ENCODE data around the gene ARHGDIG. TPM values are rescaled to one million over a fixed set of nuclear protein-coding genes. Genes with fewer than 3 reads are reported as not detected.

The ARHGDIG gene
- total RNA-seq, 1 experiment from 2014 or later, result not detected

DNA sequence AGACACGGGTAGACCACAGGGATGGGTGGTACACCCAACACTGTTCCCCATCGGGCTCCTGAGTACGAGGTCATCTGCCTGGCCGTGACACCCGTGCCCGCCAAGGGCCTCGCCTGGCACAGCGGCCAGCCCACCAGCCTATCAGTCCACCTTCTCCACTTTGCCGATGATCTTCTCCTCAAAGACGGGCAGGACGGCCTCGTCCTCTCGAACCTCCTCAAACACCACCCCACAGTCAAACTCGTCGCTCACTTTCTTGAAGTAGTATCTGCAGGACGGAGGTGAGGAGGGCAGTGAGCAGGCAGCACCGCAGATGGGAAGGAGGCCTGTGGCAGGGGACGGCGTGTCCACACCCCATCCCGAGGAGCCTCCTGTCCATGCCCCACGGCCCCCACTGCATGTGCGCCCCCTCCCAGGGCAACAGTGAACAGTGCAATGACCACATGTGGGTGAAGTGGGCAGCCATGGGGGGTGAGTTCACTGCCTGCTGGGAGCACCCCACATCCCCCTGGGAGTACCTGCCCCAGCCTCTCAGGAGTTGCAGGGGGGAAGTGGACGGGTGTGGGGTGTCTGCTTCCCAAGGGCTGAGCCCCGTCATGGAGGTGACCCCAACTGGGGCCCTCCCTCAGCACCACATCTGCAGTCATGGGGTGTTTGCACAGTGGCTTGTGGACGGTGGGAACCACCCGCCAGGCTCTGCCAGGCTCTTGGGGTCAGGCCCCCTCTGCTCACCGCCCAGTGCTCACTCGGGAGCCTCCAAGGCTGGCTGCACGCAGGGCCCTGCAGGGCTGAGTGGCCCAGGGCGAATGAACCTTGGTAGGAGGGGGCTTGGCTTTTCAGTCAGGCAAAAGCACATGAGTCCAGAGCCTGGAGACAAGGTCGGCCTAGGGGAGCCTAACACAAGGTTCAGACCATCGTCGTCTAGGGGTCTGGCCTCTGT is 7.9 kb downstream of the ARHGDIG start:
- CTCF ChIA-PET, result no interaction called here
- Mint-ChIP-seq H3K27ac (ENCODE audit: low read depth, unreplicated experiment) (no peak overlapping the region), H3K9me3 (ENCODE audit: unreplicated experiment) (no peaks in the 10 kb centered on the region), H3K36me3 (ENCODE audit: insufficient read depth, unreplicated experiment) (peaks cover 27% of the 10 kb centered on the region), H3K4me1 (ENCODE audit: insufficient read depth, unreplicated experiment) (no peaks in the 10 kb centered on the region), H3K4me3 (ENCODE audit: unreplicated experiment) (no peak overlapping the region), H3K27me3 (ENCODE audit: insufficient read depth, unreplicated experiment) (no peaks in the 10 kb centered on the region)
- no peak for DNase-seq (ENCODE audit: unreplicated experiment)
- intact Hi-C loops (cut with micrococcal nuclease), result no loop called here
- BruUV-seq (replicated peaks), result no TSS peak
- POLR2A ChIA-PET, result no interaction called here
- no peak for TF ChIP-seq CTCF (IDR thresholded peaks at IDR 0.05; ENCODE audit: unreplicated experiment)

GRCh38 chr16:289395-289997 is 9.1 kb downstream of the ARHGDIG start:
- no peak for DNase-seq (ENCODE audit: unreplicated experiment)
- Mint-ChIP-seq H3K4me1 (ENCODE audit: insufficient read depth, unreplicated experiment) (no peaks in the 10 kb centered on the region), H3K4me3 (ENCODE audit: unreplicated experiment) (no peak overlapping the region), H3K9me3 (ENCODE audit: unreplicated experiment) (no peaks in the 10 kb centered on the region), H3K27ac (ENCODE audit: low read depth, unreplicated experiment) (no peak overlapping the region), H3K36me3 (ENCODE audit: insufficient read depth, unreplicated experiment) (peaks cover 27% of the 10 kb centered on the region), H3K27me3 (ENCODE audit: insufficient read depth, unreplicated experiment) (no peaks in the 10 kb centered on the region)
- CTCF ChIA-PET, result no interaction called here
- intact Hi-C loops (cut with micrococcal nuclease), result no loop called here
- TF ChIP-seq CTCF (IDR thresholded peaks at IDR 0.05; ENCODE audit: unreplicated experiment), result no peak
- POLR2A ChIA-PET, result no interaction called here
- BruUV-seq (replicated peaks), result no TSS peak

GRCh38 chr16:290015-290680 is 9.8 kb downstream of the ARHGDIG start:
- Mint-ChIP-seq H3K36me3 (ENCODE audit: insufficient read depth, unreplicated experiment) (peaks cover 27% of the 10 kb centered on the region), H3K4me1 (ENCODE audit: insufficient read depth, unreplicated experiment) (no peaks in the 10 kb centered on the region), H3K9me3 (ENCODE audit: unreplicated experiment) (no peaks in the 10 kb centered on the region), H3K27ac (ENCODE audit: low read depth, unreplicated experiment) (no peak overlapping the region), H3K27me3 (ENCODE audit: insufficient read depth, unreplicated experiment) (no peaks in the 10 kb centered on the region), H3K4me3 (ENCODE audit: unreplicated experiment) (no peak overlapping the region)
- no peak for TF ChIP-seq CTCF (IDR thresholded peaks at IDR 0.05; ENCODE audit: unreplicated experiment)
- no TSS peak for BruUV-seq (replicated peaks)
- ChIA-PET CTCF (no interaction called here), POLR2A (no interaction called here)
- DNase-seq (ENCODE audit: unreplicated experiment), result no peak
- intact Hi-C loops (cut with micrococcal nuclease), result no loop called here

DNA sequence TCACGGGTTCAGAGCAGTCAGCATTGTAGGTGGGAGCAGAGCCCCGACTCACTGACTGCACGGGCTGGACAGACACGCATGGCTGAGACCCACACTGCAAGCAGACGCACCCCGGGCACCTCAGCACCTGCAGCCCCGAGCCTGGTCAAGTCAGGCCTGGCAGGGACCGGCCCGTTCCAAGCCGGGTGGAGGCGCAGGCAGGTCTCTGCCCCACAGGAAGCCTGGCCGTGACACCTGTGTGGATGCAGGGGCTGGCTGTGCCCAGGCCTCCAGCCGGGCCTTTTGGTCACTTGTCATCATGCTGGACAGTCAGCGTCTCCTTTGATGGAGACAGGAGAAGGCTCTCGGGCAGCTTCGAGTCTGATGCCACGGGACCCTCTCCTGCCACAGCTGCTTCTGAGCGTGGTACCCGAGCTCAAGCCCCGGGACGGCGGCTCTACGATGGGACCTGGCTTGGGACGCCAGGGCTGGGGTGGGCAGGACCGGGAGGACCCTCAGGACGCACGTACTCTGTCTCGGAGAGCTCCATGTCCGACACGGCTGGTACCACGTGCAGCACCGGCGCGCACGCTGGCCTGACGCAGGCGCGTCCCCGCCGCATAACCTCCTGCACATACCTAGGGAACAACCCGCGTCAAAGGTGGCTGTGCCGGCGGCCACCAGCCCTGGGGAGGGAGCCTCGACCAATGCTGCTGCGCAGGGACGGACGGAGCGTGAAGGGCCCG is 10.5 kb downstream of the ARHGDIG start:
- no TSS peak for BruUV-seq (replicated peaks)
- intact Hi-C loops (cut with micrococcal nuclease), result no loop called here
- H3K36me3 Mint-ChIP-seq (ENCODE audit: insufficient read depth, unreplicated experiment), result peaks cover 29% of the 10 kb centered on the region

More for the DNA sequence above, 10.5 kb downstream of the ARHGDIG start:
- no peak for TF ChIP-seq CTCF (IDR thresholded peaks at IDR 0.05; ENCODE audit: unreplicated experiment)
- H3K9me3 Mint-ChIP-seq (ENCODE audit: unreplicated experiment), result no peaks in the 10 kb centered on the region
- H3K4me3 Mint-ChIP-seq (ENCODE audit: unreplicated experiment), result no peak overlapping the region
- no peaks in the 10 kb centered on the region for H3K27me3 Mint-ChIP-seq (ENCODE audit: insufficient read depth, unreplicated experiment)
- DNase-seq (ENCODE audit: unreplicated experiment), result no peak
- no peaks in the 10 kb centered on the region for H3K4me1 Mint-ChIP-seq (ENCODE audit: insufficient read depth, unreplicated experiment)
- H3K27ac Mint-ChIP-seq (ENCODE audit: low read depth, unreplicated experiment), result no peak overlapping the region
- CTCF ChIA-PET, result no interaction called here
- POLR2A ChIA-PET, result no interaction called here
